Measurements from ENCODE around the gene HDAC9.
A peak's percentile ranks its signal among the peaks of the same experiment; 100 is the strongest.

HDAC9 gene

DNA sequence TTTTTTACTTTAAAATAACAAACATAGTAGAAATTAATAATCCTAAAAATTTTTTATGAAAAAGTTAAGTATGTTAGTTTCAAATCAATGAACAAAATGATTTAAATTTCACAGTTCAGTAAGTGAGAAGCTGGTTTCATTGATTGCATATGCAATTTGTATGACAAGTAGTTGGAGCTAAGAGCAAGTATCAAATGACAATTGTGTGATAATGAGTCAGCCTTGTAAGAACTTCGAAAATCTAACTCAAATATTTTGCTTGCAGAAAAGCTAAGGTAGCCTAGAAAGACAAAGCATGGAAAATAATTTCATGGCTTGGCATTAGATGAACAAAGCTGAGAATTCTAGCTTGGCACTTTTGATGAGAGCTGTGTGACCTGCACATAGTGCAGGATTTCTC, 111.5 kb downstream of the HDAC9 start:
- DNase-seq, result no peak

- peak in 1 of 2 experiments; percentile 48 for DNase-seq
These were observed 114.9 kb downstream of the HDAC9 start for GRCh38 chr7:18610331-18610948.

GRCh38 chr7:18614841-18615240, 119.3 kb downstream of the HDAC9 start:
- no peak for DNase-seq

- DNase-seq, result no peak
These were observed 123.8 kb downstream of the HDAC9 start for GRCh38 chr7:18619311-18619710.

- DNase-seq, result no peak
These were observed 127.8 kb downstream of the HDAC9 start for GRCh38 chr7:18623389-18623788.

DNA sequence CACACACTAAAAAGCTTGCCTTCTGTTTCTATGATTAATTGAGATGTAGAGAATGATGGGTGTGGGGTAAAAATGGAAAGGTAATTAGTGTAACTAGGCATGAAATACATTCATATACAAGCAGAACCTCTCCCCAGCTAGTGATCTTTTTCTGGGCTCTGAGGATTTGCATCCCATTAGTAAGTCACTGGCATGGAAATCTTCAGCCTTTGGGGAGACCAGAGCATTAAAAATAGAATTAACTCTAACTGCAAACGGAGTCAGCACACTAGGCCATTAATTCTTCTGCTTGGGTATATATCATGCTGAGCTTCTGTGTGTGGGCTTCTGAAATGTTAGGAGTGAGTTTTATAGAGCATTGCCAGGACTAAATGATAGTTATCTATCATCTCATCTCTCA, 128.9 kb downstream of the HDAC9 start:
- DNase-seq, result no peak

DNA sequence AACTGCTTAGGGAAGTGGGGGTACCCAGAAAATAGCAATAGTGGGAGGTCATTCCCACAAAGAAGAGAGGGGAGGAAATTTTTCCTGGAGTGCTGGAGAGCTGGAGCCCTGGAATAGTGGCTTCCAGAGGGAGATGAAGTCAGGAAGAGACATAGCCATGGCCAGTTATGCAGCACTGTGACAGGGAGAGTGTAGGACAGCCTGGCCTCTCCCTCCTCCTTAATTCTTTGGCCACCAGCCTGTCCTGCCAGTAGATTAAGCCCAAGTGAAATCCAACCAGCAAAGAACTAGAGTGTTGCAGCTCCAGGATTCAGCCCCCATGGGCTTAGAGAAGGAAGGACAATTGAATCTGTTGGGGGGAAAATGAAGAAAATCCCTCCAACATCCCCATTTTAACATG, 130.5 kb downstream of the HDAC9 start:
- DNase-seq, result no peak

DNA sequence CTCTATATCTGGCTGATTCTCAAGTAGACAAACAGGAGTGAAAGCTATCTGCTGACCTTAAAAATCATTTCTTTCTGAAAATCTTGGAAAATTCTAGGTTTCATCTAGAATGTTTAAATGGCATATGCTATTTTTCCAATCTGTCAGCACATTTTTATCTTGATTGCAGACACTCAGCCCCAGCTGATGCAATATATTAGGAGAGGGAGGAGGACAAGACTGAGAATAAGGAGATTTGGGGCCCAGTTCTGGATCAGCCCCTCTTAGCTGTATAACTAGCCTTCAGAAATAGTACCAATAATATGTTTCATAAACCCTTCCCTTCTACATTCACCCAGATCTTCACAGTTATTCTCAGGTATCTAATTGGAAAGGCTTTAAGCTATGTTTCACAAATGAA, 131.2 kb downstream of the HDAC9 start:
- DNase-seq, result no peak

DNA sequence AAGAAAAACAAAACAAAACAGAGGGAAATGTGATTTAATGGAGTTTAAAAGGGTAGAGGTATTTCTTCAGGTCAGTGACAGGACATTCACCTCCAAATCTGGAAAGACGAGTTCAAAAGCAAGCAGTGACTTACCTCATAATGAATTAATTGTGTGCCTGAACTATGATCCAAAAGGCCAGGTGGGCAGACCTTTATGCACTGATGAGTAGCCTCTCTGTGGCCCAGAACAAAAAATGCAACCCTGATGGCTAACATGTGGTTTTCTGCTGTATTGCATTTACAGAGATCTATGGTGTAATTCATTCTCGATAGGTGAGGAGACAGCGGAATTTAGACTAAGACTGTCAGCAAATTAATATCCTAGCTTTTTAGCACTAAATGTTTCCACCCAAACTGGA, 142.0 kb downstream of the HDAC9 start:
- DNase-seq, result no peak

GRCh38 chr7:18638594-18639452, 143.3 kb downstream of the HDAC9 start:
- DNase-seq, result peak in 1 of 2 experiments; percentile 39

- no peak for DNase-seq
These were observed 144.2 kb downstream of the HDAC9 start for GRCh38 chr7:18639711-18640110.

DNA sequence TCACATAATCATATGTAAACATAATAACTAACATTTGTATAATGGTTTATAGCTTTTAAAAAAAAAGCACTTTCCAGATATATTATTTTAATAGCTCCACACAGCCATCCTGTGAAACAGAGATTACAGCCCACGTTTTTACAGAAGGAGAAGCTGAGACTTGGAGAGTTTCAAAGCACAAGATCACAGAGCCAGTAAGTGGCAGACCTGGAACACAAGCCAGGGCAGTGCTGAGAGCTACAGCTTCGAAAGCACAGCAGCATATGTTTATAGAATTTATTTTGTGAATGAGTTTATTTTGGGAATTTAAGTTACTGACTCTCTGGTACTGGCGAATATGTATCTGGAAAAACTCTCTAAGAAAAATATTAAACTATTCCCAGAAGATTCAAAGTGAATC, 149.4 kb downstream of the HDAC9 start:
- no peak for DNase-seq

GRCh38 chr7:18647582-18647981, 152.0 kb downstream of the HDAC9 start:
- no peak for DNase-seq

GRCh38 chr7:18648849-18649758, 153.6 kb downstream of the HDAC9 start:
- no peak for DNase-seq

GRCh38 chr7:18653381-18654155, 158.0 kb downstream of the HDAC9 start:
- no peak for DNase-seq

DNA sequence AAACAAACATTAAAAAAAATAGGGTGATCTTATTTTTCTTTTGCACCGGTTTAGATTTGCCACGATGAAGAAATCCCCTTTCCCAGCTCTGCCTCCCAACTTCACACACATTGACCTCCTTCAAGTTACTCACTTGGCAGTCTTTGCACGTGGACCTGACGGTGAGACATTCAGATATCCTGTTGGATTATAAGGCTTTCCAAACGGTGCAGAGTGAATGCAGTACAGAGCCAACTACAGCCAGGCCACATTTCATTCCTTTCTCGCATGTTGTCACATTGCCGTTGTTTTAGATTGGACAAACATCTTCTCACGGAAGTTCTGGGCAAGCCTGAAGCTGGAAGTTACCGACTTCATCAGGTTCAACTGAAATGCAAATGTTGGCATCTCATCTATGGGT, 159.2 kb downstream of the HDAC9 start:
- DNase-seq, result no peak

DNA sequence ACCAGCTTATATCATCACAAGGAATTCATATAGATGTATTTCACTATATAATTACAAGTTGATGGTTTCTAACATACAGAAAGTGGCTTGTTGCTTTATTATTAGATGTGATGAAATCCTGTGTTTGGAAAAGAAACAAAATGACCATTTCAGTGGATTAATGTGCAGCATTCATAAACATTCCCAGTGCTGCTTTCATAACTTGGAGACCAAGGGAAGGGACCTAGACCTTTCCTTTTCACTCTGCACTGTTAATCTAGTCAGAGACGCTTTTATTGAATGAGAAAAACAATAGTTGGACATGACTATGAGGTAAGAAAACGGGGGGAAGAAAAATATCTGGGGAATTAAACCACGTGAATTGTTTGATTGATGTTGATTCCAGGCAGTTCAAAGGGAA, 160.0 kb downstream of the HDAC9 start:
- DNase-seq, result no peak

DNA sequence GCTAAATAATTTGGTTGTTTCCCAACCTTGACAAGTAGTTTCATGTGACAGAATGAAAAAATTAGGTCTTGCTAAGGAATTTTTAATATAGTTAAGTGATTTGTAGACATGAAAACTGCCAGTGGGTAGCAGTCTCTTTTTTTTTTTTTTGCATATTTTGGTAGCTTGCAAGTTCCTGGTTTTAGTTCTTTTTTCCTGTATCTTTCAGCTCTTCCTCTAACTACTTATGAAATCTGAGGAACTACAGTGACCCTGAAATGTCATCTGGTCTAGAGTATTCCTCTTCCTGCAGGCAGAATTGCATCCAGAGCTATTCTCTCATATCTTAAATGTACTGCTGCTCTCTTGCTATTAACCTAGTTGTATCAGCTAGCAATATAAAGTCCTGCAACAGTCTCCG, 160.4 kb downstream of the HDAC9 start:
- no peak for DNase-seq

GRCh38 chr7:18656362-18656761, 160.8 kb downstream of the HDAC9 start:
- no peak for DNase-seq

- DNase-seq, result no peak
These were observed 164.2 kb downstream of the HDAC9 start for GRCh38 chr7:18659746-18660145.

DNA sequence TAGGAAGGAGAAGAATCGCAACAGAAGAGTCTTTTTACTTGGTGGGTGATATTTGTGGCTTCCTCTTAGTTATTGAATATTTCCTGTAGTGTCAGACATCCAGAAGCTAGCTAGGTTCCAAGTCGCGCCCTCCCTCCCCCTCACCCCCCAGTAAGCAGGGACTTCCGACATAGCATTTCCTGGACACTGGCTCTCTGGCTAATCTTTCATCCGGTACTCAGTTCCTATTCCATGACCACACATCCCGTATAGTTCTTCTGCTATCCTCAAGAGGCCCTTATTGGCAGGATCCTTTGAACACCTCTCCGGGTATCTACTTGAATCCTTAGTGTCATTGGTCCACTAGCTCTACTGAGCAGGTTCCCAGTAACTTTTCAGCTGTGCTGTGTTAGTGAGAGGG, 167.8 kb downstream of the HDAC9 start:
- no peak for DNase-seq

GRCh38 chr7:18666107-18666728, 170.7 kb downstream of the HDAC9 start:
- DNase-seq, result peak; percentile 53 to 86
